GM23248 (cell line): ENCODE measurements around the gene MOBP. TPM values are rescaled to one million over a fixed set of nuclear protein-coding genes. Genes with fewer than 3 reads are reported as not detected.
"Not testable (repeated sequence)": the region's sequence is repeated elsewhere in the genome, so short reads cannot be mapped to it uniquely, and the experiment has no call there.

ENCODE experiments used
- DNase-seq: peaks from one replicate; pipeline ENCODE4 v3.0.0-alpha.2; 2015
- H2AFZ ChIP-seq: fragments of 200-600 bp; sonication (generic); 2 replicates; pipeline ENCODE4 v1.6.1; 2016; ENCODE audit warnings: antibody characterized with exemption
- H3F3A ChIP-seq: fragments of 200-600 bp; sonication (generic); 2 replicates; pipeline ENCODE4 v1.6.1; 2016; ENCODE audit warnings: mild to moderate bottlenecking, antibody characterized with exemption, mixed run types; ENCODE audit not compliant: insufficient read depth
- H3K27ac ChIP-seq: fragments of 200-600 bp; sonication (generic); 2 replicates; pipeline ENCODE4 v1.5.1; 2016; ENCODE audit warnings: mild to moderate bottlenecking
- H3K27me3 ChIP-seq: fragments of 200-600 bp; sonication (generic); replicated peaks from 2 replicates; pipeline ENCODE4 v1.6.1; 2016; ENCODE audit warnings: mild to moderate bottlenecking; ENCODE audit not compliant: insufficient read depth
- H3K36me3 ChIP-seq: fragments of 200-600 bp; sonication (generic); 2 replicates; pipeline ENCODE4 v1.6.1; 2016; ENCODE audit warnings: low read depth, mild to moderate bottlenecking
- H3K4me1 ChIP-seq: fragments of 200-600 bp; sonication (generic); 2 replicates; pipeline ENCODE4 v1.6.1; 2016; ENCODE audit warnings: mild to moderate bottlenecking; ENCODE audit not compliant: insufficient read depth
- H3K4me2 ChIP-seq: fragments of 200-600 bp; sonication (generic); one replicate; pipeline ENCODE4 v1.6.1; 2016; ENCODE audit warnings: mild to moderate bottlenecking; ENCODE audit not compliant: unreplicated experiment
- H3K4me3 ChIP-seq: fragments of 200-600 bp; sonication (generic); 2 replicates; pipeline ENCODE4 v1.5.1; 2016; ENCODE audit warnings: mild to moderate bottlenecking
- H3K79me2 ChIP-seq: fragments of 200-600 bp; sonication (generic); 2 replicates; pipeline ENCODE4 v1.6.1; 2016; ENCODE audit warnings: mild to moderate bottlenecking; ENCODE audit not compliant: insufficient read depth
- H3K9ac ChIP-seq: fragments of 200-600 bp; sonication (generic); 2 replicates; pipeline ENCODE4 v1.6.1; 2016; ENCODE audit warnings: mild to moderate bottlenecking
- H3K9me2 ChIP-seq: fragments of 200-600 bp; sonication (generic); 2 replicates; pipeline ENCODE4 v1.6.1; 2016; ENCODE audit warnings: mixed run types, mild to moderate bottlenecking, moderate library complexity; ENCODE audit not compliant: insufficient read depth
- H3K9me3 ChIP-seq: fragments of 200-600 bp; sonication (generic); one replicate; pipeline ENCODE4 v1.6.1; 2017; ENCODE audit warnings: low read depth
- H4K20me1 ChIP-seq: fragments of 200-600 bp; sonication (generic); 2 replicates; pipeline ENCODE4 v1.6.0; 2016; ENCODE audit not compliant: insufficient read depth
- EZH2 ChIP-seq: fragments of 200-600 bp; sonication (generic); IDR thresholded peaks from 2 replicates; pipeline ENCODE4 v1.6.1; 2018; ENCODE audit warnings: antibody characterized with exemption, mild to moderate bottlenecking; ENCODE audit not compliant: insufficient read depth, poor library complexity, severe bottlenecking
- EZH2phosphoT487 ChIP-seq: fragments of 200-600 bp; sonication (generic); IDR thresholded peaks from 2 replicates; pipeline ENCODE4 v1.6.1; 2018; ENCODE audit warnings: antibody characterized with exemption, moderate library complexity, mild to moderate bottlenecking, low read depth; ENCODE audit not compliant: insufficient read depth
- WGBS, 2 experiments: methylation state at CpG; one replicate each; pipeline ENCODE4 v1.1.6; 2015 to 2017; ENCODE audit warnings: low lambda C conversion rate in 2 of 2, low coverage in 1 of 2; ENCODE audit errors: missing lambda C conversion rate in 2 of 2; 5-methylcytosine and 5-hydroxymethylcytosine counted together
- in situ Hi-C: fragments of 300-500 bp; cut with MboI; formaldehyde crosslinking; loops from 2 replicates; pipeline ENCODE4 v1.15.0; 2020
- polyA plus RNA-seq: library from polyadenylated mRNA; unstranded; fragments of >200 nt; fragmentation: Nextera tagmentation; extraction: Ambion mirVana; gene quantifications from 2 replicates; pipeline ENCODE4 v1.2.1, GENCODE V29; 2016
- total RNA-seq: library from RNA; depleted of rRNA; stranded (reverse); fragments of >200 nt; shearing (Covaris generic); gene quantifications from 2 replicates; pipeline ENCODE4 v1.2.3, GENCODE V29; 2014

The MOBP gene
- total and polyA plus RNA-seq, 2 experiments from 2014 or later = not detected

DNA sequence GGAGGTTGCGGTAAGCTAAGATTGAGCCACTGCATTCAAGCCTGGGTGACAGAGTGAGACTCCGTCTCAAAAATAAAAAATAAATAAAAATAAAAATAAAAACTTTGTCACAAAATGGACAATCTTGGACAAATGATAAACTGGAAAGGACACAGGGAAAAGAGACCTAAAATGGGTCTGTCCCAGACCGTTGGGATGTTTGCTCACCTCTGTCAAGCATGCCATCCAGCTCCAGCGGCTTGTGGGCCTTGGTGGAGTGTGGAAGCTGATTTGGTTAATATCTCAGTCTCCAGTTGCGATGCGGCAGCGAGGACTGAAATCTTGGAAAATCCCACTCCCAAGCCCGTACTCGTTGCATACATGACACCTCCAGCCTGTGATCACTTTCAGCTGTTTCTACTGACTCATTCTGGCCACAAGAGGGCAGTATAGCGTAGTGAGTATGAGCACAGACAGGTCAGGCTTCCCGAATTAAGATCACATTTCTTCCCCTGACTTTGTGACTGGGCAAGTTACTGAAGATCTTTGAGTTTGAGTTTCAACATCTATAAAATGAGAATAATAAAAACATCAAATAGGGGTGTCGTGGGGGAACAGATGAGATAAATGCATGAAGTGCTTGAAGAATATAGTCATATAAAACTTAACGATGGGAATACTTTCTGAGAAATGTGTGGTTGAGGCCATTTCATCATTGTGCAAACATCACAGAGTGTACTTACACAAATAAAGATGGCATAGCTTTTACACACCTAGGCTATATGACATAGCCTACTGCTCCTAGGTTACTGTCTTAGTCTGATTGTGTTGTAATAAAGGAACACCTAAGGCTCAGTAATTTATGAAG is 19.6 kb upstream of the MOBP start:
- in situ Hi-C loops = no loop called here

DNA sequence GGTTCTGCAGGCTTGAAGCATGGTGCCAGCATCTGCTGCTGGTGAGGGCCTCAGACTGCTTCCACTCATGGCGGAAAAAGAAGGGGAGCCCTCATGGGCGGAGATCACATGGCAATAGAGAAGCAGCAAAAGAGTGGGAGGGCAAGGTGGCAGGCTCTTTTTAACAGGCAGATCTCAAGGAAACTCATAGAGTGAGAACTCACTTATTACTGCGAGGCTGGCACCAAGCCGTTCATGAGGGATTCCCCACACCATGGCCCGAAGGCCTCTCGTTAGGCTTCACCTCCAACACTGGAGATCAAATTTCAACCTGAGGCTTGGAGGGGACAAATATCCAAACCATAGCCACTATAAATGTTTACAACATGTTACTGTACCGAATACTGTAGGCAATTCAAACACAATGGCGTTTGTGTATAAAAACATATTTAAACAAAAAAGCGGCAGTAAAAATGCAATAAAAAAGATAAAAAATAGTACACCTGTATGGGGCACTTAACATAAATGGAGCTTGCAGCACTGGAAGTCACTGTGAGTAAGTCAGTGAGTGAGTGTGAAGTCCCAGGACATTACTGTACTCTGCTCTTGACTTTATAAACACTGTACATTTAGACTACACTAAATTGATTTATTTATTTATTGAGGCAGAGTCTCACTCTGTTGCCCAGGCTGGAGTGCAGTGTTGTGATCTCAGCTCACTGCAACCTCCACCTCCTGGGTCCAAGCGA is 18.8 kb upstream of the MOBP start:
- Histone ChIP-seq H3K9ac (no peak overlapping the region), H3K79me2 (no peaks in the 10 kb centered on the region), H4K20me1 (no peaks in the 10 kb centered on the region), H3K4me1 (peaks cover 5% of the 10 kb centered on the region), H3K4me3 (no peak overlapping the region), H3K27ac (no peak overlapping the region), H3K36me3 (no peaks in the 10 kb centered on the region), H3K9me2 (no peaks in the 10 kb centered on the region), H3K27me3 (no peaks in the 10 kb centered on the region), H3K9me3 (no peaks in the 10 kb centered on the region), H3F3A (0 out of 2 replicates have a peak, but pooled peaks cover 7% of the 10 kb centered on the region), H3K4me2 (no peak overlapping the region), H2AFZ (no peak overlapping the region)
- no peak for TF ChIP-seq EZH2phosphoT487
- no peak for TF ChIP-seq EZH2
- 65 to 66% methylated on average over 10 of the region's 10 CpGs for WGBS, 2 experiments
- in situ Hi-C loops = no loop called here
- DNase-seq = no peak

More for the DNA sequence above, 19.6 kb upstream of the MOBP start:
- H3K4me1 ChIP-seq = peaks cover 5% of the 10 kb centered on the region
- H3K9me2 ChIP-seq = no peaks in the 10 kb centered on the region
- DNase-seq = peak; percentile 83
- H3K9me3 ChIP-seq = no peaks in the 10 kb centered on the region
- peak overlapping the region; percentile 33 for H3K4me2 ChIP-seq
- H2AFZ ChIP-seq = no peak overlapping the region
- 0 out of 2 replicates have a peak, but pooled peaks cover 7% of the 10 kb centered on the region for H3F3A ChIP-seq
- no peaks in the 10 kb centered on the region for H3K27me3 ChIP-seq
- WGBS, 2 experiments = 17 to 18% methylated on average over 13 of the region's 13 CpGs
- H4K20me1 ChIP-seq = no peaks in the 10 kb centered on the region
- H3K79me2 ChIP-seq = no peaks in the 10 kb centered on the region
- H3K9ac ChIP-seq = no peak overlapping the region
- H3K36me3 ChIP-seq = no peaks in the 10 kb centered on the region
- H3K27ac ChIP-seq = no peak overlapping the region
- TF ChIP-seq EZH2phosphoT487 (no peak), EZH2 (no peak)
- no peak overlapping the region for H3K4me3 ChIP-seq

- WGBS, 2 experiments = 86 to 88% methylated on average over 3 of the region's 3 CpGs
- no peak overlapping the region for H3K4me2 ChIP-seq
- no peaks in the 10 kb centered on the region for H3K79me2 ChIP-seq
Observed at GRCh38 chr3:39449796-39450195, 17.7 kb upstream of the MOBP start.

GRCh38 chr3:39453134-39453533 is 14.3 kb upstream of the MOBP start:
- H3K36me3 ChIP-seq = no peaks in the 10 kb centered on the region
- no peaks in the 10 kb centered on the region for H4K20me1 ChIP-seq
- no peaks in the 10 kb centered on the region for H3K27me3 ChIP-seq
- no peaks in the 10 kb centered on the region for H3K9me2 ChIP-seq
- no peaks in the 10 kb centered on the region for H3K9me3 ChIP-seq
- no peaks in the 10 kb centered on the region for H3K79me2 ChIP-seq
- H3K9ac ChIP-seq = no peak overlapping the region
- DNase-seq = no peak
- H3K4me1 ChIP-seq = no peaks in the 10 kb centered on the region
- no peaks in the 10 kb centered on the region for H3F3A ChIP-seq
- H3K27ac ChIP-seq = no peak overlapping the region
- no peak for TF ChIP-seq EZH2
- no peak for TF ChIP-seq EZH2phosphoT487
- no peak overlapping the region for H3K4me2 ChIP-seq
- 14 to 23% methylated on average over 1 of the region's 1 CpG for WGBS, 2 experiments
- in situ Hi-C loops = no loop called here
- no peak overlapping the region for H3K4me3 ChIP-seq
- H2AFZ ChIP-seq = no peak overlapping the region

More at GRCh38 chr3:39449796-39450195, 17.7 kb upstream of the MOBP start:
- H2AFZ ChIP-seq = no peak overlapping the region
- H3K4me1 ChIP-seq = peaks cover 5% of the 10 kb centered on the region
- no peaks in the 10 kb centered on the region for H3K36me3 ChIP-seq
- H3K4me3 ChIP-seq = no peak overlapping the region
- H3K27ac ChIP-seq = no peak overlapping the region
- TF ChIP-seq EZH2 = no peak
- no peak for TF ChIP-seq EZH2phosphoT487
- in situ Hi-C loops = no loop called here
- no peak for DNase-seq
- H3K27me3 ChIP-seq = no peaks in the 10 kb centered on the region
- H3K9ac ChIP-seq = no peak overlapping the region
- H3F3A ChIP-seq = 0 out of 2 replicates have a peak, but pooled peaks cover 7% of the 10 kb centered on the region
- no peaks in the 10 kb centered on the region for H3K9me2 ChIP-seq
- no peaks in the 10 kb centered on the region for H4K20me1 ChIP-seq
- H3K9me3 ChIP-seq = no peaks in the 10 kb centered on the region

DNA sequence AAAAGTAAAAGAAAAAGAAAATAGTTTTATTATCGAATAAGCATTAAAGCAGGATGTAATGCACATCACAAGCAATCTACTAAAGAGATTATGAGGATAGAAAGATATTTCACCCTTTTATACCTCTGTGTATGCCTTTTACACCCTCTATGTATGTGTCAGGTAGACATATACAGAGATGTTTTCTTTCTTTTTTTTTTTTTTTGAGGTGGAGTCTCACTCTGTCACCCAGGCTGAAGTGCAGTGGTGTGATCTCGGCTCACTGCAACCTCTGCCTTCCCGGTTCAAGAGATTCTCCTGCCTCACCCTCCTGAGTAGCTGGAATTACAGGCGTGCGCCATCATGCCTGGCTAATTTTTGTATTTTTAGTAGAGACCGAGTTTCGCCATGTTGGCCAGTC is 13.6 kb upstream of the MOBP start:
- H3K36me3 ChIP-seq, H4K20me1 ChIP-seq, H3K9me3 ChIP-seq, H3K4me3 ChIP-seq, H3K4me1 ChIP-seq, H3K4me2 ChIP-seq, H3K9ac ChIP-seq, H3K27ac ChIP-seq, H3K27me3 ChIP-seq, H2AFZ ChIP-seq, H3K79me2 ChIP-seq, H3K9me2 ChIP-seq, H3F3A ChIP-seq, DNase-seq, in situ Hi-C loops: not testable (repeated sequence)
- WGBS, 2 experiments = 64% methylated on average over 7 of the region's 7 CpGs
